WERI-Rb-1 (cell line): ENCODE results near the gene NAA50.

ENCODE experiments used
- DNase-seq: peaks from one replicate; pipeline ENCODE4 v3.0.0-alpha.2; 2020
- H3K27ac ChIP-seq: fragments of 250-450 bp; sonication (Bioruptor Pico); 2 replicates; pipeline ENCODE4 v1.5.1; 2020; ENCODE audit warnings: mild to moderate bottlenecking, moderate library complexity
- H3K27me3 ChIP-seq: fragments of 250-450 bp; sonication (Bioruptor Pico); 2 replicates; pipeline ENCODE4 v1.5.1; 2021; ENCODE audit warnings: mild to moderate bottlenecking, low read depth, moderate library complexity; ENCODE audit not compliant: insufficient read depth, severe bottlenecking
- H3K36me3 ChIP-seq: fragments of 250-450 bp; sonication (Bioruptor Pico); 2 replicates; pipeline ENCODE4 v1.5.1; 2020; ENCODE audit warnings: mild to moderate bottlenecking, moderate library complexity
- H3K4me3 ChIP-seq: 2 replicates; pipeline ENCODE4 v1.5.1; 2011; ENCODE audit warnings: low read depth, mild to moderate bottlenecking, control low read depth, low read length
- H3K9me3 ChIP-seq: fragments of 250-450 bp; sonication (Bioruptor Pico); 2 replicates; pipeline ENCODE4 v1.5.1; 2021; ENCODE audit warnings: mild to moderate bottlenecking, moderate library complexity; ENCODE audit not compliant: severe bottlenecking
- TF ChIP-seq, protein P1 (sequence below): IDR thresholded peaks from 2 replicates; pipeline ENCODE4 v1.5.1; 2011; ENCODE audit warnings: low read depth, mild to moderate bottlenecking, control low read depth, inconsistent platforms, low read length

The NAA50 gene

GRCh38 chr3:113741086-113741485, 5.0 kb downstream of the NAA50 start:
- peaks cover 6% of the 10 kb centered on the region for H3K36me3 ChIP-seq
- H3K9me3 ChIP-seq, result no peaks in the 10 kb centered on the region
- no peak overlapping the region for H3K27ac ChIP-seq
- H3K27me3 ChIP-seq, result no peaks in the 10 kb centered on the region
- DNase-seq, result no peak
- H3K4me3 ChIP-seq, result no peak overlapping the region
- TF ChIP-seq, protein P1, sequence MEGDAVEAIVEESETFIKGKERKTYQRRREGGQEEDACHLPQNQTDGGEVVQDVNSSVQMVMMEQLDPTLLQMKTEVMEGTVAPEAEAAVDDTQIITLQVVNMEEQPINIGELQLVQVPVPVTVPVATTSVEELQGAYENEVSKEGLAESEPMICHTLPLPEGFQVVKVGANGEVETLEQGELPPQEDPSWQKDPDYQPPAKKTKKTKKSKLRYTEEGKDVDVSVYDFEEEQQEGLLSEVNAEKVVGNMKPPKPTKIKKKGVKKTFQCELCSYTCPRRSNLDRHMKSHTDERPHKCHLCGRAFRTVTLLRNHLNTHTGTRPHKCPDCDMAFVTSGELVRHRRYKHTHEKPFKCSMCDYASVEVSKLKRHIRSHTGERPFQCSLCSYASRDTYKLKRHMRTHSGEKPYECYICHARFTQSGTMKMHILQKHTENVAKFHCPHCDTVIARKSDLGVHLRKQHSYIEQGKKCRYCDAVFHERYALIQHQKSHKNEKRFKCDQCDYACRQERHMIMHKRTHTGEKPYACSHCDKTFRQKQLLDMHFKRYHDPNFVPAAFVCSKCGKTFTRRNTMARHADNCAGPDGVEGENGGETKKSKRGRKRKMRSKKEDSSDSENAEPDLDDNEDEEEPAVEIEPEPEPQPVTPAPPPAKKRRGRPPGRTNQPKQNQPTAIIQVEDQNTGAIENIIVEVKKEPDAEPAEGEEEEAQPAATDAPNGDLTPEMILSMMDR, result no peak

DNA sequence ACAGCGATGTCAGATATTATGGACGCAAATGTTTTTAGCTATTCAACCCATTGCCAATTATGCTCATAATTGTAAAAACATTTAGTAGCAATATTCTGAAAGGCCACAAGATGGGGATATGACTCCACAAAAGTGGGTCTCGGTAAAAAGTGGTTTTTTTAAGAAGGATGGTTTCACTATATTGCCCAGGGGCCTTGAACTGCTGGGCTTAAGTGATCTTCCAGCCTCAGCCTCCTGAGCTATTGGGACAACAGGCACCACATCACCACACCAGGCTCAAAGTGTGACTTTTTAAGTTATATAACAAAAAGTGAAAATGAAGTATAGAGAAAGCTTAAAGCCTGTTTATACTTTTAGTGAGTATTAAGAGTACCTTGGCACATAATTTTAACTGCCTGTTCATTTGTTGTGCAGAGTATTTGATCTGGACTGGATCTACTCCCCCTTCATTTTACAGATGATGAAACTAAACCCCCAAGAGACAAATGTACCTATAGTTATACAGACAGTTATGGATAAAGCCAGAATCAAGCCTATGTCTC, 9.4 kb downstream of the NAA50 start:
- Histone ChIP-seq H3K9me3 (no peaks in the 10 kb centered on the region), H3K4me3 (no peak overlapping the region), H3K36me3 (no peaks in the 10 kb centered on the region; the same call in 1 of the 2 replicates), H3K27me3 (no peaks in the 10 kb centered on the region), H3K27ac (no peak overlapping the region)
- no peak for DNase-seq
- TF ChIP-seq, protein P1, result peak; percentile 8; the same call in 1 of the 2 replicates

DNA sequence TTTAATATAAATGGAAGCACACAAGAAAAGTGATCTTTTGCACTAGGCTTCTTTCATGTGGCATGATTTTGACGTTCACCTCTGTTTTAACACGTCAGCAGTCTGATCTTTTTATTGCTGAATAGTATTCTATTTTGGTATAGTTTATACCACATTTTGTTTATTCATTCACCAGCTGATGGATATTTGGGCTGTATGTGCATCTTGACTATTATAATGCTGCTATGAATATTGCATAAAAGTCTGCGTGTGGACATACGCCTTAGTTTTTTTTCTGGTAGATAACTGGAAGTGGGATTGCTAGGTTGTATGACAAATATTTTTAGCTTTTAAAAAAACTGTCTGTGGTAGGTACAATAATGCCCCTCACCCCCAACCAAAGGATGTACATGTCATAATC, 14.4 kb downstream of the NAA50 start:
- H3K9me3 ChIP-seq, result no peaks in the 10 kb centered on the region
- no peaks in the 10 kb centered on the region; the same call in 1 of the 2 replicates for H3K36me3 ChIP-seq

GRCh38 chr3:113730550-113730949, 15.5 kb downstream of the NAA50 start:
- DNase-seq, result no peak
- TF ChIP-seq, protein P1, result no peak
- Histone ChIP-seq H3K4me3 (no peak overlapping the region), H3K27me3 (no peaks in the 10 kb centered on the region), H3K9me3 (no peaks in the 10 kb centered on the region), H3K27ac (no peak overlapping the region), H3K36me3 (no peaks in the 10 kb centered on the region; the same call in 1 of the 2 replicates)

More for the DNA sequence above, 14.4 kb downstream of the NAA50 start:
- H3K4me3 ChIP-seq, result no peak overlapping the region
- DNase-seq, result no peak
- no peaks in the 10 kb centered on the region for H3K27me3 ChIP-seq
- H3K27ac ChIP-seq, result no peak overlapping the region
- TF ChIP-seq, protein P1, result no peak

DNA sequence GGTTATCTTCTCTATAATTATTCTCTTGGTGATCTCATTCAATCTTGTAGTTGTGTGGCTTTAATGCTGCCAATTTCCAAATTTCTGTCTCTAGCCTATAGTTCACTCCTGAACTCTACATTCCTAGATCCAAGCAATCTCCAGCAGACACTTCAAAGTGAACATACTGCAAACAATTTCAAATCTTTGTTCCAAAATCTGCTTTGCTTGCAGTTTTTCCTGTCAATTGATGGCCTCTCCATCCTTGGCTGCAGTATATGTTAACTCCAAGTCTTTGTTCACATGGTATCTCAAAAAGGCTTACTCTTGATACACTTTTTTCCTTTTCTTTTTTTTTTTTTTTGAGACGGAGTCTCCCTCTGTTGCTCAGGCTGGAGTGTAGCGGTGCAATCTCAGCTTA, 17.4 kb downstream of the NAA50 start:
- Histone ChIP-seq H3K4me3 (no peak overlapping the region), H3K9me3 (no peaks in the 10 kb centered on the region), H3K27ac (no peak overlapping the region), H3K27me3 (no peaks in the 10 kb centered on the region), H3K36me3 (peaks cover 7% of the 10 kb centered on the region)
- TF ChIP-seq, protein P1, result no peak
- DNase-seq, result no peak

DNA sequence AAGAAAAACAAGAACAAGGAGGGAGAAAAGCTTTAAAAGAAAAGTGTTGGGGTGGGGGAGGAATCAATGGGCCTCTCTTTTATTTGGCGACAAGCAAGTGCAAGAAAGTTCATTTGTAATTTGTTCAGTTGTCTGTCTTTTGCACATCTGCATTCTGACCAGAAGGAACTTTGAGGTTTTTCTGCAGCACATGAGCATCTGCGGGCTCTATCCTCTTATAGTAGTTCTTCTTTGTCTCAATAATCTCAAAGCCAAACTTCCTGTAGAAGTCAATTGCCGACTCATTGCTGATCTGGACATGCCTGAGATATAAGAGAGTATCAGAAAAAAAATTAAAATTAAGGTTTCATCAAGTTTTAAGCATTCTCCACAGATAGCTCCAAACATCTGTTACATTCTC, 24.4 kb downstream of the NAA50 start:
- H3K4me3 ChIP-seq, result no peak overlapping the region
- H3K27ac ChIP-seq, result no peak overlapping the region
- no peaks in the 10 kb centered on the region for H3K27me3 ChIP-seq
- H3K9me3 ChIP-seq, result no peaks in the 10 kb centered on the region
- no peak for DNase-seq
- TF ChIP-seq, protein P1, result no peak
- H3K36me3 ChIP-seq, result peaks cover 39% of the 10 kb centered on the region
